NCI-H128 (cell line): ENCODE data around the gene AOPEP.

Source experiments
- DNase-seq: peaks from one replicate; lab custom pipeline; 2025; ENCODE audit not compliant: unreplicated experiment; lab: John Stamatoyannopoulos, UW

AOPEP gene

DNA sequence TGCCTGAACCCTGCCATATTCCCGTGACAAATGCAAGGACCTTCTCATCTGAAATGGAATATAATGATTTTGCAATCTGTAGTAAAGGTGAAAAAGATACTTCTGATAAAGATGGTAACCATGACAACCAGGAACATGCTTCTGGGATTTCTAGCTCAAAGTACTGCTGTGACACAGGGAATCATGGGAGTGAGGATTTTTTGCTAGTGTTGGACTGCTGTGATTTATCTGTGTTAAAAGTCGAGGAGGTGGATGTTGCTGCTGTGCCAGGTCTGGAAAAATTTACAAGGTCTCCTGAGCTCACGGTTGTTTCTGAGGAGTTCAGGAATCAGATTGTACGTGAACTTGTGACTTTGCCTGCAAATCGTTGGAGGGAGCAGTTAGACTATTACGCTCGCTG lies 33.5 kb downstream of the AOPEP start:
- no peak for DNase-seq

DNA sequence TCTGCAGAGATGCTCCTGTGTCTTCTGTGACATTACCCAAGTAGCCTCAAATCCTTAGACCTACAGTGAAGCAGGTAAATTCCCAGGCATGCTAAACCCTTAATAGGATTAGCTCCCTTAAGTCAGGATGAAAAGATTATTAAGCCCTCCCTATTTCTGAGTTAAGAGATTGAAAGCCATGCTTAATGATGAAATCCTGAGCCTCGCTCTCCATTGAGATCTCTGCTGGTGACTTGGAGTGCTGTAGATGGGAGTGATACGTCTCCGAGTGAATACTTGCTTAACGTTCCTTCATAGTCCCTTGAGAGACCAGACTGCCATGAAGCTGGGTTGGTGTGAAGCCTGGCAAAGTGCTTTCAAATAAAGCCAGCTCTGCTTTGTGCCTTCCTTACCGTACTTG lies 34.2 kb downstream of the AOPEP start:
- DNase-seq, result no peak

- no peak for DNase-seq
These were observed 35.0 kb downstream of the AOPEP start for GRCh38 chr9:94761481-94761880.

- DNase-seq, result no peak
These were observed 41.0 kb downstream of the AOPEP start for GRCh38 chr9:94767331-94768072.

- no peak for DNase-seq
These were observed 42.3 kb downstream of the AOPEP start for GRCh38 chr9:94768766-94769165.

GRCh38 chr9:94770334-94770733 lies 43.8 kb downstream of the AOPEP start:
- DNase-seq, result no peak

DNA sequence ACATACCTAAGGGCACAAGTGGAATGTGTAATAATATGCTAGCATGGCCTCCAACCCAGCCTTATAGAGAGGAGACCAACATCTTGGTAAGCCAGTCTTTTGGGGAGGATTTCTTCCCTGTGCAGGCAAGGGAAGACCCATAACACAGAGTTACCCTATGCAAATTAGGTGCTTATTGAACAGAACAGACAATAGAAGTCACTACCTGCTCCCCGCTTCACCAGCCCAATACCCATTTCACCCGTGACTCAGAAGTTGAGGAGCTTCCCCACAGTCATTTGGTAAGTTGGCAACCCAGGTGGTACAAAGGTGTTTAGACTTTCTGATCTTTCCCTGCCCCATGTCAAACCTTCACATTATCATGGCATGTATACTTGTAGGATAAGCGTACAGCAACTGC lies 44.6 kb downstream of the AOPEP start:
- DNase-seq, result no peak

DNA sequence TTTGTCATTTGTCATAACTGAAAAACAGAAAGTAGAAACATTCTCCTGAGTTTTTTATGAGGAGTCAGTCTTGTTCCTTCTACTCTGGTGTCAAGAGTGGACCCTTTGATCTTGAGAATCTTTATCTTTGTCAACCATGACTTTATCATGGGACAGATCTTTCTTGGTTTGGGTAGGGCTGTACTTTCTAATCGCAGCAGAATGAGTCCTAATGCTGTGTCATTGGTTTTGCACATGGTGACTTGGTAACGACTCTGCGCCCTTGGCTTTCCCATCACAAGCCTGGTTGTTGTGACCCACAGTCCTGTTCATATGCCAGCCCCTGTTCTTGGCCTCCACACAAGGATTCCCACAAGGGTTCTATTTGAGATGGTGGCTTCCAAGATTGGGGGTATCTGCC lies 45.6 kb downstream of the AOPEP start:
- DNase-seq, result no peak

GRCh38 chr9:94772639-94773303 lies 46.3 kb downstream of the AOPEP start:
- peak; percentile 36 for DNase-seq

GRCh38 chr9:94773655-94774054 lies 47.2 kb downstream of the AOPEP start:
- no peak for DNase-seq

DNA sequence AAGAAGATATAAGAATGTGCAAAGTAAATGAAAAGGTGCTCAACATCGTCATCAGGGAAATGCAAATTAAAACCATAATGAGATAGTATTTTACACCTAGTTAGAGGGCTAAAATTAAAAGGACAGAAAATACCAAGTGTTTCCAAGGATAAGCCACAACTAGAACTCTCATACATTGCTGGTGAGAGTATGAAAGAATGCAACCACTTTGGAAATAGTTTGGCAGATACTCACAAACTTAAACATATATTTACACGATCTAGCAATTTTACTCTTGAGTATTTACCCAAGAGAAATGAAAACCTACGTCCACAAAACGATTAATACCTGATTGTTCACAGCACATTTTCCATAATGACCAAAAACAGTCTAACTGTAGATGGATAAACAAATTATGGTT lies 51.5 kb downstream of the AOPEP start:
- DNase-seq, result no peak

- DNase-seq, result no peak
These were observed 52.5 kb downstream of the AOPEP start for GRCh38 chr9:94779031-94779430.

DNA sequence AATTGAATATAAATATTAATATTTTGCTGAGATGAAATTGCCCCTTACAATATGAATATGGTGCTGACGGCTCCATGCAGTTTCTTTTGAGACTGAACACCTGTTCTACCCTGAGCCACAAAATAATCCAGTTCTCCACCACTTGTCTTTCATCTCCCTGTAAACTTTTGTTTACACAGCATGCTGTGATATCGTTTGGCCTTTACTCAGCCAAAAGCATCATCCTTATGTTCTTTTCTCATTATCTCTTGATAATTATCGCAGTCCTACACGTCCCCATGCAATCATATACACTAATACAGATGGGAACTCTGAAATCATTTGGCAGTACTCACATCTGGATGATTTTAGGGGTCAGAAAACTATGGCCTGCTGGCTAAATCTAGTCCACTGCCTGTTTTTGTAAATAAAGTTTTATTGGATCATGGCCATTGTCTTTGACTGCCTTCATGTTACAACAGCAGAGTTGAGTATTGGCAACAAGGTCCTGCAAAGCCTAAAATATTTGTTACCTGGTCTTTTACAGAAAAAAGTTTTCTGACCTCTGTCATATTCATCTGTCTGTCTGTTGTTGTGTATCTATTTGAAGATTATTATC lies 53.3 kb downstream of the AOPEP start:
- no peak for DNase-seq

DNA sequence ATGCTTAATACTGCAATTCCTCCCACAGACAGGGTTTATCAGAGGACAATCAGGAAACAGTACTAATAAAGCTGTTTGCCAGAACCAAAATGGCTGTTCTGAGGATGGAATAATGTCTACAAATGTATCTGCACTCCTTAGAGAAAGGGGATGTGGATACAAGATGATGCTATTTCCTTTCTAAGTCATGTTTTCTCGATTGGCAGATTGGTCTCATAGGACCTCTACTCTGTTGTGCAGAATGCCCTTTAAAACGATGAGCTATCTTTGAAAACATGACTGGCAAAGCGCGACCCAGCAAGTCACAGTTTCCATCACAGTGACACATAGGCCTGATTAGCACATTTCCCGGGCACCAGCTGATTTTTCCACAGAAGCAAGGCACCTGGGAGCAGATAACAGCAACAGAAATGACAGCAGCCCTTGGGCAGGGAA lies 54.0 kb downstream of the AOPEP start:
- DNase-seq, result no peak

- DNase-seq, result no peak
These were observed 56.0 kb downstream of the AOPEP start for GRCh38 chr9:94782355-94783101.

GRCh38 chr9:94783102-94783682 lies 56.7 kb downstream of the AOPEP start:
- DNase-seq, result peak; percentile 77

GRCh38 chr9:94783928-94784327 lies 57.4 kb downstream of the AOPEP start:
- no peak for DNase-seq

- DNase-seq, result no peak
These were observed 59.0 kb downstream of the AOPEP start for GRCh38 chr9:94785215-94786169.

GRCh38 chr9:94786586-94786985 lies 60.1 kb downstream of the AOPEP start:
- DNase-seq, result no peak

- no peak for DNase-seq
These were observed 60.8 kb downstream of the AOPEP start for GRCh38 chr9:94787266-94787665.
